Ishikawa (cell line): ENCODE data around the gene FTHL17.

ENCODE experiments used
- CEBPB ChIP-seq: IDR thresholded peaks from 2 replicates; pipeline ENCODE4 v1.6.1; 2012
- CREB1 ChIP-seq: IDR thresholded peaks from 2 replicates; pipeline ENCODE4 v1.6.1; 2012; ENCODE audit warnings: low read depth
- EGR1 ChIP-seq: IDR thresholded peaks from 2 replicates; pipeline ENCODE4 v1.6.1; 2012
- EP300 ChIP-seq: IDR thresholded peaks from 2 replicates; pipeline ENCODE4 v1.6.1; 2012; ENCODE audit warnings: borderline replicate concordance
- FOXM1 ChIP-seq: IDR thresholded peaks from 2 replicates; pipeline ENCODE4 v1.6.1; 2012; ENCODE audit warnings: low read depth, borderline replicate concordance
- NFIC ChIP-seq: IDR thresholded peaks from 2 replicates; pipeline ENCODE4 v1.6.1; 2012
- RAD21 ChIP-seq: IDR thresholded peaks from 2 replicates; pipeline ENCODE4 v1.6.1; 2012; ENCODE audit warnings: low read depth
- TAF1 ChIP-seq: IDR thresholded peaks from 2 replicates; pipeline ENCODE4 v1.6.1; 2012; ENCODE audit warnings: low read depth, mild to moderate bottlenecking
- TCF12 ChIP-seq: IDR thresholded peaks from 2 replicates; pipeline ENCODE4 v1.6.1; 2012; ENCODE audit warnings: low read depth
- TEAD4 ChIP-seq: IDR thresholded peaks from 2 replicates; pipeline ENCODE4 v1.6.1; 2012
- YY1 ChIP-seq: IDR thresholded peaks from 2 replicates; pipeline ENCODE4 v1.6.1; 2012; ENCODE audit warnings: low read depth
- ZBTB7A ChIP-seq: IDR thresholded peaks from 2 replicates; pipeline ENCODE4 v1.6.1; 2012; ENCODE audit warnings: low read depth
- TF ChIP-seq, protein P1 (sequence below): IDR thresholded peaks from 2 replicates; pipeline ENCODE4 v1.6.1; 2012
- TF ChIP-seq, protein P2 (sequence below): IDR thresholded peaks from 2 replicates; pipeline ENCODE4 v1.6.1; 2012
- TF ChIP-seq, protein P3 (sequence below): IDR thresholded peaks from 2 replicates; pipeline ENCODE4 v1.6.1; 2012; ENCODE audit warnings: low read depth, mild to moderate bottlenecking

The FTHL17 gene

DNA sequence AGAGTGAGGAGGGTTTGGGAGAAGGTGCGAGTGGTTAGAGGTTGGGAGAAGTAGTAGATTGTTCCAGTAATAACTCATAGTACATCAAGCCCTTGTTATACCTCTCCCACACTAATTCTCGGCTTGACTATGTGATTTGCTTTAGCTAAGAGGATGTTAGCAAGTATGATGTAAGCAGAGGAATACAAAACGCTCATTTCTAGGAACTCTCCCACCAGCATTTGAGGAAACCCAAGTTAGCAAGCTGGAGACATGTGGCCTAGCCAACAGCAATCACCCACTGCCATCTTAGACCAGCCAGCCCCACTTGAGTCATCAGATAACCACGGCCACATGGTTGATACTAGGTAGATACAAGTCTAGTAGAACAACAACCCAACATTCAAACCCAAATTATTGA lies 14.2 kb downstream of the FTHL17 start:
- TF ChIP-seq CEBPB: no peak
- TF ChIP-seq TCF12: no peak
- TF ChIP-seq EP300: no peak
- no peak for TF ChIP-seq FOXM1
- TF ChIP-seq, protein P1, sequence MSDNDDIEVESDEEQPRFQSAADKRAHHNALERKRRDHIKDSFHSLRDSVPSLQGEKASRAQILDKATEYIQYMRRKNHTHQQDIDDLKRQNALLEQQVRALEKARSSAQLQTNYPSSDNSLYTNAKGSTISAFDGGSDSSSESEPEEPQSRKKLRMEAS: no peak
- TF ChIP-seq, protein P2, sequence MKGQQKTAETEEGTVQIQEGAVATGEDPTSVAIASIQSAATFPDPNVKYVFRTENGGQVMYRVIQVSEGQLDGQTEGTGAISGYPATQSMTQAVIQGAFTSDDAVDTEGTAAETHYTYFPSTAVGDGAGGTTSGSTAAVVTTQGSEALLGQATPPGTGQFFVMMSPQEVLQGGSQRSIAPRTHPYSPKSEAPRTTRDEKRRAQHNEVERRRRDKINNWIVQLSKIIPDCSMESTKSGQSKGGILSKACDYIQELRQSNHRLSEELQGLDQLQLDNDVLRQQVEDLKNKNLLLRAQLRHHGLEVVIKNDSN: no peak
- no peak for TF ChIP-seq YY1
- TF ChIP-seq TAF1: no peak
- no peak for TF ChIP-seq ZBTB7A
- TF ChIP-seq, protein P3, sequence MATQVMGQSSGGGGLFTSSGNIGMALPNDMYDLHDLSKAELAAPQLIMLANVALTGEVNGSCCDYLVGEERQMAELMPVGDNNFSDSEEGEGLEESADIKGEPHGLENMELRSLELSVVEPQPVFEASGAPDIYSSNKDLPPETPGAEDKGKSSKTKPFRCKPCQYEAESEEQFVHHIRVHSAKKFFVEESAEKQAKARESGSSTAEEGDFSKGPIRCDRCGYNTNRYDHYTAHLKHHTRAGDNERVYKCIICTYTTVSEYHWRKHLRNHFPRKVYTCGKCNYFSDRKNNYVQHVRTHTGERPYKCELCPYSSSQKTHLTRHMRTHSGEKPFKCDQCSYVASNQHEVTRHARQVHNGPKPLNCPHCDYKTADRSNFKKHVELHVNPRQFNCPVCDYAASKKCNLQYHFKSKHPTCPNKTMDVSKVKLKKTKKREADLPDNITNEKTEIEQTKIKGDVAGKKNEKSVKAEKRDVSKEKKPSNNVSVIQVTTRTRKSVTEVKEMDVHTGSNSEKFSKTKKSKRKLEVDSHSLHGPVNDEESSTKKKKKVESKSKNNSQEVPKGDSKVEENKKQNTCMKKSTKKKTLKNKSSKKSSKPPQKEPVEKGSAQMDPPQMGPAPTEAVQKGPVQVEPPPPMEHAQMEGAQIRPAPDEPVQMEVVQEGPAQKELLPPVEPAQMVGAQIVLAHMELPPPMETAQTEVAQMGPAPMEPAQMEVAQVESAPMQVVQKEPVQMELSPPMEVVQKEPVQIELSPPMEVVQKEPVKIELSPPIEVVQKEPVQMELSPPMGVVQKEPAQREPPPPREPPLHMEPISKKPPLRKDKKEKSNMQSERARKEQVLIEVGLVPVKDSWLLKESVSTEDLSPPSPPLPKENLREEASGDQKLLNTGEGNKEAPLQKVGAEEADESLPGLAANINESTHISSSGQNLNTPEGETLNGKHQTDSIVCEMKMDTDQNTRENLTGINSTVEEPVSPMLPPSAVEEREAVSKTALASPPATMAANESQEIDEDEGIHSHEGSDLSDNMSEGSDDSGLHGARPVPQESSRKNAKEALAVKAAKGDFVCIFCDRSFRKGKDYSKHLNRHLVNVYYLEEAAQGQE: no peak
- no peak for TF ChIP-seq TEAD4
- TF ChIP-seq NFIC: no peak
- no peak for TF ChIP-seq CREB1
- TF ChIP-seq EGR1: no peak
- TF ChIP-seq RAD21: no peak

DNA sequence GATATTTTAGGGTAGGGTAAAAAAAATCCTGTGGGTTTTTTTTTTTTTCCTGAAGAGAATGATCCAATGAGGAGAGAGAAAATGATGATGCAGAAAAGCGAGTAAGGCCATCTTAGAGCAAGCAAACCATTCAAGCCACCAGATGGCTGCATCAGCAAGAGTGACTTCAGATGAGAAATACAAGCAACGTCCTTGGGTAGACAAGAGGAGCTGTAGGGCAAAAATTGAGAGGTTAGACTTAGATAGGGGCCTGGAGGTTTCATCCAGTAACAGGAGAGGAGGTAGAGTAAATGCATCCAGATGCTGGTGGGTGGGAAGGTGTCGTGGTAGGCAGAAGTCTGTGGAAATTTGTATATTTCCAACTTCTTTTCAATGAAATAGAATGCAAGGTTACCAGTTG lies 14.6 kb downstream of the FTHL17 start:
- TF ChIP-seq YY1 (no peak), EGR1 (no peak), CEBPB (no peak), CREB1 (no peak)

DNA sequence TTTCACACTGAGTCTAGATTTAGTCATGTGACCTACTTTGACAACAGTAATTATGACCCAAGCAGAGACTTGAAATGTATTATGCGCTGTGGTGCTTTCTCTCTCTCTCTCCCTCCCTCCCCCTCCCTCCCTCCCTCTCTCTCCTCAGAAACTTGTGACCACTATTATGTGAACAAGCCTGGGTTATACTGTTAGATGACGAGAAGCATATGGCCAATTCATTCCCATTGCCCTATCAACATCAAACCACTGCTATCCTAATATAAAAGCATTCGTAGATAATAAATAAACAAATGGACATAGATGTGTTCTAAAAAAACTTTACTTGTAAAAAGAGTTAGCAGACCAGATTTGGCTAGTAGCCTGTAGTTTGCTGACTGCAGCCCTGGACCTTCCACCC lies 18.2 kb downstream of the FTHL17 start:
- no peak for TF ChIP-seq EP300
- TF ChIP-seq ZBTB7A: no peak
- no peak for TF ChIP-seq TEAD4
- TF ChIP-seq YY1: no peak
- TF ChIP-seq CEBPB: no peak
- no peak for TF ChIP-seq TAF1
- TF ChIP-seq, protein P2: no peak
- no peak for TF ChIP-seq FOXM1
- TF ChIP-seq TCF12: no peak
- TF ChIP-seq RAD21: no peak
- no peak for TF ChIP-seq EGR1
- TF ChIP-seq NFIC: no peak
- TF ChIP-seq, protein P1: no peak
- TF ChIP-seq, protein P3: no peak
- TF ChIP-seq CREB1: no peak

DNA sequence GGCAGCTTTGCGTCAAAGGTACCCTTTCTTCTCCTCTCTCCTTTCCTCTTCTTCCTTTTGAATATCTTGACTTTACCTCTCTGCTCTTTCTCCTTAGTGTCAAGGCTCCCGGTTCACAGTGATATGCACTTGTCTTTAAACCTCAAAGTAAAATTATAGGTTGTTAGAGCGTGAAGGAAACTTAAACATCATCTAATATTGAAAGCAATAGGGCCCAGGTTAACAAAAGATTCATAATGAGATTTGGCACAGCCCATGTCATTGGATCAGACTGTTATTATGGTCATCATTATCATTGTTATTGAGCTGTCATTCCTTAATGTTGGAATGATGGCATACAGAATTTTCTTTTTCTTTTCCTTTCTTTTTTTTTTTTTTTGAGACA lies 32.5 kb downstream of the FTHL17 start:
- TF ChIP-seq, protein P2: no peak
- TF ChIP-seq FOXM1 (no peak), CEBPB (no peak), NFIC (no peak), TEAD4 (no peak), TAF1 (no peak)

DNA sequence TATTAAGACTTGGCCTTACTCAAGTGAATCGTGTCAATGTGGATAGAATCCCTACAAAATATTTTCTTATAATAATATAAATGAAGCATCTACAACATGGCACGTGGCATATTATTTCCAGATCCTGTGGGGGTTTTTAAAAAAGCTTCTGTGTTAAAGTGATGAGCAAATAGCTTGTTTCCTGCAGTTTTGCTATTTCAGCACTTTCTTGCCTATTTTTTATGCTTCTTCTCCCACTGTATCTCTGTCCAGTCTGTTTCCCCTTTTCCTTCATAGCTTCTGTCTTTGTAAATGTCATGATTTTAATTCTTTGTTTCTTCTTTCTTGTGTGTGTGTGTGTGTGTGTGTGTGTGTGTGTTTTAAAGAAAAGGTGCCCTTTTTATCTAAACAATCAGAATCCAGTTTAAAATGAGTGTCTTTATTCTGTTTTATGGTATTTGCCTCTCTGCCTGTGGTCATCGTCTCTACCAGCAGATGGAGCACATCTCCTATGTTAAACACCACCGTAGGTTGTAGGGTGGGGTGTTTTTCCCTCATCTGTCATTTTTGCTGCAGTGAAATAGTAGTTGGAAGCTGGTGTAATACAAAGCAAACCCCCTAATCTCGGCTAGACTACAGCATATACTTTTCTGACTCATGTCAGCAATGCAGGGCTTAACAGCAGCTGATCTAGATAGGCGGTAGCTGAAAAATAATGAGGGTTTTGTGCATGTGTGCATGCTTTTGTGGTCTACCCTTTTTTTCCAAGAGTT lies 33.1 kb downstream of the FTHL17 start:
- TF ChIP-seq, protein P2: no peak
- peak; percentile 70 for TF ChIP-seq RAD21
